SK-N-SH (cell line): Measurements from ENCODE around the gene HSPBAP1. TPM values are rescaled to one million over a fixed set of nuclear protein-coding genes. Genes with fewer than 3 reads are reported as not detected.

Experiments
- CTCF ChIA-PET: fragments of 300-600, 350-600 bp; formaldehyde crosslinking; extraction: SDS; loops from one replicate; lab custom pipeline; 2021; lab: Yijun Ruan, JAX
- POLR2A ChIA-PET: fragments of 350-600 bp; sonication (Branson Sonifier 250); formaldehyde crosslinking; extraction: SDS; loops from one replicate; lab custom pipeline; 2020; ENCODE audit warnings: antibody characterized with exemption, inconsistent platforms; lab: Yijun Ruan, JAX
- DNase-seq: peaks from one replicate; pipeline ENCODE4 v3.0.0; 2012
- H2AFZ ChIP-seq: fragments of 200-600 bp; sonication (generic); 2 replicates; pipeline ENCODE4 v1.8.1; 2016; ENCODE audit warnings: antibody characterized with exemption, mild to moderate bottlenecking, low read depth
- H3F3A ChIP-seq: fragments of 200-600 bp; sonication (generic); replicated peaks from 2 replicates; pipeline ENCODE3; 2016; ENCODE audit warnings: antibody characterized with exemption, mild to moderate bottlenecking; ENCODE audit not compliant: insufficient read depth
- H3K27ac ChIP-seq, 2 experiments: fragments of 200-500 bp in 1 of 2; fragments of 200-600 bp in 1 of 2; sonication (Bioruptor generic) in 1 of 2; sonication (generic), shearing (Covaris generic) in 1 of 2; 2 replicates each; pipeline versions ENCODE4 v1.5.1 to v1.6.1; 2014 to 2016; ENCODE audit warnings: low read depth in 2 of 2, inconsistent platforms in 1 of 2, low read length in 1 of 2, mild to moderate bottlenecking in 1 of 2, mixed read lengths in 1 of 2
- H3K27me3 ChIP-seq: fragments of 200-600 bp; sonication (generic), shearing (Covaris generic); 2 replicates; pipeline ENCODE4 v1.6.1; 2016; ENCODE audit warnings: mixed run types; ENCODE audit not compliant: insufficient read depth
- H3K36me3 ChIP-seq, 2 experiments: fragments of 200-500 bp in 1 of 2; fragments of 200-600 bp in 1 of 2; sonication (Bioruptor generic) in 1 of 2; sonication (generic) in 1 of 2; replicated peaks in 1 of 2; 2 replicates each; pipeline versions ENCODE3 to v1.5.1; 2014 to 2016; ENCODE audit warnings: low read length in 1 of 2, mild to moderate bottlenecking in 1 of 2; ENCODE audit not compliant: insufficient read depth in 2 of 2, control insufficient read depth in 1 of 2
- H3K4me1 ChIP-seq, 2 experiments: fragments of 200-500 bp in 1 of 2; fragments of 200-600 bp in 1 of 2; sonication (Bioruptor generic) in 1 of 2; sonication (generic), shearing (Covaris generic) in 1 of 2; 2 replicates each; pipeline versions ENCODE4 v1.5.1 to v1.6.1; 2014 to 2016; ENCODE audit warnings: low read depth in 1 of 2, low read length in 1 of 2, mixed run types in 1 of 2; ENCODE audit not compliant: insufficient read depth in 2 of 2, control insufficient read depth in 1 of 2
- H3K4me2 ChIP-seq: fragments of 200-600 bp; sonication (generic), shearing (Covaris generic); 2 replicates; pipeline ENCODE4 v1.6.1; 2017; ENCODE audit warnings: mixed run types
- H3K4me3 ChIP-seq, 2 experiments: fragments of 200-500 bp in 1 of 2; fragments of 200-600 bp in 1 of 2; sonication (Bioruptor generic) in 1 of 2; sonication (generic), shearing (Covaris generic) in 1 of 2; 2 replicates each; pipeline versions ENCODE4 v1.5.1 to v1.8.1; 2014 to 2016; ENCODE audit warnings: low read depth in 2 of 2, inconsistent platforms in 1 of 2, low read length in 1 of 2, mild to moderate bottlenecking in 1 of 2, mixed read lengths in 1 of 2, moderate library complexity in 1 of 2
- H3K79me2 ChIP-seq: fragments of 200-600 bp; sonication (generic); 2 replicates; pipeline ENCODE4 v1.8.1; 2017; ENCODE audit warnings: mild to moderate bottlenecking; ENCODE audit not compliant: insufficient read depth
- H3K9ac ChIP-seq: fragments of 200-600 bp; sonication (generic); 2 replicates; pipeline ENCODE4 v1.6.1; 2017; ENCODE audit warnings: mixed run types
- H3K9me2 ChIP-seq: fragments of 200-600 bp; sonication (generic); 2 replicates; pipeline ENCODE4 v1.6.1; 2017; ENCODE audit warnings: mixed run types
- H3K9me3 ChIP-seq: fragments of 200-600 bp; sonication (generic); 2 replicates; pipeline ENCODE4 v1.6.1; 2017; ENCODE audit warnings: mixed run types, mild to moderate bottlenecking, moderate library complexity
- H4K20me1 ChIP-seq: fragments of 200-600 bp; sonication (generic); 2 replicates; pipeline ENCODE4 v1.6.1; 2017; ENCODE audit warnings: mild to moderate bottlenecking, mixed run types; ENCODE audit not compliant: insufficient read depth
- EP300 ChIP-seq, 2 experiments: IDR thresholded peaks; 2 replicates each; pipeline versions ENCODE4 v1.4.0 to v1.6.1; 2012; ENCODE audit warnings: borderline replicate concordance in 1 of 2, low read depth in 1 of 2, low read length in 1 of 2
- FOXJ3 ChIP-seq: sonication (generic); formaldehyde crosslinking; IDR thresholded peaks from 2 replicates; pipeline ENCODE4 v1.5.1; 2020; ENCODE audit warnings: mild to moderate bottlenecking, missing genetic modification reagents
- FOXM1 ChIP-seq: IDR thresholded peaks from 2 replicates; pipeline ENCODE4 v1.4.0; 2012; ENCODE audit warnings: low read depth, mild to moderate bottlenecking
- MAX ChIP-seq: IDR thresholded peaks from 2 replicates; pipeline ENCODE4 v1.4.0; 2012; ENCODE audit warnings: low read depth
- NFIC ChIP-seq: IDR thresholded peaks from 2 replicates; pipeline ENCODE4 v1.4.0; 2012; ENCODE audit warnings: borderline replicate concordance
- RAD21 ChIP-seq: IDR thresholded peaks from 2 replicates; pipeline ENCODE4 v1.6.1; 2012; ENCODE audit warnings: mild to moderate bottlenecking, low read length
- REST ChIP-seq: IDR thresholded peaks from 2 replicates; pipeline ENCODE4 v1.6.1; 2012; ENCODE audit warnings: mild to moderate bottlenecking, low read depth, low read length, moderate library complexity
- TAF1 ChIP-seq: IDR thresholded peaks from 2 replicates; pipeline ENCODE4 v1.6.1; 2012; ENCODE audit warnings: low read depth, mild to moderate bottlenecking, low read length, moderate library complexity, borderline replicate concordance
- TCF12 ChIP-seq: IDR thresholded peaks from 2 replicates; pipeline ENCODE4 v1.4.0; 2012
- TEAD4 ChIP-seq: IDR thresholded peaks from 2 replicates; pipeline ENCODE4 v1.4.0; 2012; ENCODE audit warnings: mild to moderate bottlenecking, borderline replicate concordance; ENCODE audit not compliant: insufficient read depth
- USF2 ChIP-seq: fragments of 150-350 bp; IDR thresholded peaks from 2 replicates; pipeline ENCODE4 v1.6.1; 2017; ENCODE audit warnings: antibody characterized with exemption, low read length, low read depth, borderline replicate concordance
- WGBS: methylation state at CpG from one replicate; pipeline ENCODE4 v1.1.6; 2017; ENCODE audit warnings: low lambda C conversion rate; 5-methylcytosine and 5-hydroxymethylcytosine counted together
- polyA plus RNA-seq, 3 experiments: library from polyadenylated mRNA; depleted of rRNA; stranded (reverse); fragments of >200 nt; gene quantifications; 2 replicates each; pipeline ENCODE4 v1.2.3, GENCODE V29; 2012

The HSPBAP1 gene
- polyA plus RNA-seq, 1 of the 3 experiments (the other 2 are of a cell fraction), result 5.1 TPM

- Histone ChIP-seq H3K36me3 (no peaks in the 10 kb centered on the region), H3K27ac (no peak overlapping the region), H3K4me2 (no peak overlapping the region), H2AFZ (no peak overlapping the region), H3K4me3 (no peak overlapping the region), H3K4me1 (peaks cover 0 to 2% of the 10 kb centered on the region in 2 experiments; a peak in 1 of 4 replicates), H3K79me2 (no peaks in the 10 kb centered on the region), H3K9me2 (no peaks in the 10 kb centered on the region), H3K27me3 (no peaks in the 10 kb centered on the region), H3F3A (no peaks in the 10 kb centered on the region), H4K20me1 (no peaks in the 10 kb centered on the region), H3K9ac (no peak overlapping the region), H3K9me3 (no peaks in the 10 kb centered on the region)
- CTCF ChIA-PET, result no interaction called here
- DNase-seq, result no peak
- 92% methylated on average over 2 of the region's 2 CpGs for WGBS
- POLR2A ChIA-PET, result no interaction called here
- TF ChIP-seq FOXJ3 (CRISPR knock-in tag) (no peak), EP300 (IDR thresholded peaks at IDR 0.05; ENCODE audit: borderline replicate concordance in 1 of 2, low read depth in 1 of 2, low read length in 1 of 2) (no peak), USF2 (no peak)
These were observed 23.0 kb upstream of the HSPBAP1 start for GRCh38 chr3:122816587-122816986.

GRCh38 chr3:122810734-122811133 lies 17.1 kb upstream of the HSPBAP1 start:
- no peaks in the 10 kb centered on the region for H3K9me2 ChIP-seq
- H3K4me1 ChIP-seq, result no peaks in the 10 kb centered on the region; a peak in 2 of 4 replicates
- no peaks in the 10 kb centered on the region for H3K79me2 ChIP-seq
- POLR2A ChIA-PET, result no interaction called here
- no peaks in the 10 kb centered on the region for H3K9me3 ChIP-seq
- TF ChIP-seq MAX, result no peak
- TF ChIP-seq REST, result no peak
- TF ChIP-seq TAF1, result no peak
- no peak for TF ChIP-seq FOXM1
- no peak for TF ChIP-seq TEAD4
- TF ChIP-seq NFIC, result no peak
- no peak for TF ChIP-seq TCF12
- no peak for TF ChIP-seq RAD21
- peaks cover 10 to 16% of the 10 kb centered on the region in 2 experiments for H3K36me3 ChIP-seq
- H3K27me3 ChIP-seq, result no peaks in the 10 kb centered on the region
- H3K27ac ChIP-seq, result no peak overlapping the region
- no peak overlapping the region for H2AFZ ChIP-seq
- DNase-seq, result no peak
- H3K9ac ChIP-seq, result no peak overlapping the region
- H3F3A ChIP-seq, result no peaks in the 10 kb centered on the region
- H3K4me3 ChIP-seq, result no peak overlapping the region
- H3K4me2 ChIP-seq, result no peak overlapping the region
- CTCF ChIA-PET, result no interaction called here
- H4K20me1 ChIP-seq, result no peaks in the 10 kb centered on the region
